Mesenchymal stem cell (in vitro differentiated cells and primary cell): Measurements from ENCODE around the gene TMEM143.
A peak's percentile ranks its signal among the peaks of the same experiment; 100 is the strongest.

Experiments used
- DNase-seq: peaks from one replicate; pipeline ENCODE4 v3.0.0-alpha.2; 2013
- H2AFZ ChIP-seq: one replicate; pipeline ENCODE4 v1.6.1; 2013; ENCODE audit warnings: low read depth, mild to moderate bottlenecking, control low read depth, inconsistent platforms, low read length, moderate library complexity
- H2AK5ac ChIP-seq: 2 replicates; pipeline ENCODE4 v1.6.1; 2013; ENCODE audit warnings: low read length, moderate library complexity, mild to moderate bottlenecking, inconsistent platforms; ENCODE audit not compliant: severe bottlenecking
- H2BK120ac ChIP-seq: one replicate; pipeline ENCODE4 v1.6.1; 2013; ENCODE audit warnings: low read depth, mild to moderate bottlenecking, inconsistent platforms, low read length, moderate library complexity
- H2BK12ac ChIP-seq, 2 experiments: one replicate each; pipeline ENCODE4 v1.6.1; 2013; ENCODE audit warnings: inconsistent platforms in 2 of 2, low read length in 2 of 2, mild to moderate bottlenecking in 2 of 2, moderate library complexity in 2 of 2, control low read depth in 1 of 2
- H2BK15ac ChIP-seq: one replicate; pipeline ENCODE4 v1.6.1; 2013; ENCODE audit warnings: mild to moderate bottlenecking, low read depth, inconsistent platforms; ENCODE audit not compliant: poor library complexity, severe bottlenecking
- H2BK5ac ChIP-seq: 2 replicates; pipeline ENCODE4 v1.6.1; 2013; ENCODE audit warnings: low read depth, mild to moderate bottlenecking, low read length, control low read depth, inconsistent platforms; ENCODE audit not compliant: poor library complexity, severe bottlenecking
- H3K14ac ChIP-seq, 2 experiments: one replicate each; pipeline ENCODE4 v1.6.1; 2013; ENCODE audit warnings: inconsistent platforms in 2 of 2, low read length in 2 of 2, control low read depth in 1 of 2, mild to moderate bottlenecking in 1 of 2, moderate library complexity in 1 of 2
- H3K18ac ChIP-seq, 2 experiments: one replicate each; pipeline ENCODE4 v1.6.1; 2013; ENCODE audit warnings: inconsistent platforms in 2 of 2, low read length in 2 of 2, control low read depth in 1 of 2, low read depth in 1 of 2, mild to moderate bottlenecking in 1 of 2
- H3K23ac ChIP-seq, 2 experiments: one replicate each; pipeline ENCODE4 v1.6.1; 2013; ENCODE audit warnings: inconsistent platforms in 2 of 2, low read length in 2 of 2, mild to moderate bottlenecking in 2 of 2, moderate library complexity in 2 of 2, control low read depth in 1 of 2
- H3K27ac ChIP-seq: 2 replicates; pipeline ENCODE4 v1.5.1; 2013; ENCODE audit warnings: mild to moderate bottlenecking, moderate library complexity, low read length, control low read depth, inconsistent platforms; ENCODE audit not compliant: poor library complexity, severe bottlenecking
- H3K27me3 ChIP-seq, 2 experiments: 2 replicates each; pipeline versions ENCODE4 v1.6.1 to v1.7.0; 2013; ENCODE audit warnings: low read length in 2 of 2, mild to moderate bottlenecking in 2 of 2, moderate library complexity in 2 of 2, control low read depth in 1 of 2, inconsistent platforms in 1 of 2; ENCODE audit not compliant: control insufficient read depth in 1 of 2, insufficient read depth in 1 of 2
- H3K36me3 ChIP-seq, 2 experiments: 2 replicates each; pipeline versions ENCODE4 v1.6.1 to v1.7.0; 2013; ENCODE audit warnings: low read length in 2 of 2, control low read depth in 1 of 2, inconsistent platforms in 1 of 2, low read depth in 1 of 2, mild to moderate bottlenecking in 1 of 2; ENCODE audit not compliant: insufficient read depth in 2 of 2, control insufficient read depth in 1 of 2
- H3K4ac ChIP-seq, 2 experiments: one replicate each; pipeline ENCODE4 v1.6.1; 2013; ENCODE audit warnings: inconsistent platforms in 2 of 2, low read length in 2 of 2, mild to moderate bottlenecking in 2 of 2, moderate library complexity in 2 of 2, control low read depth in 1 of 2, low read depth in 1 of 2
- H3K4me1 ChIP-seq: 2 replicates; pipeline ENCODE4 v1.6.1; 2013; ENCODE audit warnings: low read depth, low read length, control low read depth; ENCODE audit not compliant: control insufficient read depth, insufficient read depth
- H3K4me2 ChIP-seq: 2 replicates; pipeline ENCODE4 v1.6.1; 2013; ENCODE audit warnings: low read length, mild to moderate bottlenecking, inconsistent platforms; ENCODE audit not compliant: poor library complexity, severe bottlenecking
- H3K4me3 ChIP-seq, 2 experiments: 2 replicates each; pipeline versions ENCODE4 v1.5.1 to v1.7.0; 2013; ENCODE audit warnings: low read length in 2 of 2, mild to moderate bottlenecking in 2 of 2, control low read depth in 1 of 2, low read depth in 1 of 2; ENCODE audit not compliant: insufficient read depth in 1 of 2
- H3K79me1 ChIP-seq: replicated peaks from 2 replicates; pipeline ENCODE4 v1.6.1; 2013; ENCODE audit warnings: mild to moderate bottlenecking, control low read depth, low read length, inconsistent platforms; ENCODE audit not compliant: poor library complexity, severe bottlenecking
- H3K9ac ChIP-seq: 2 replicates; pipeline ENCODE4 v1.7.0; 2013; ENCODE audit warnings: mild to moderate bottlenecking, low read length, moderate library complexity
- H3K9me3 ChIP-seq: 2 replicates; pipeline ENCODE4 v1.7.0; 2013; ENCODE audit warnings: mild to moderate bottlenecking, low read length; ENCODE audit not compliant: control insufficient read depth
- H4K8ac ChIP-seq: one replicate; pipeline ENCODE4 v1.6.1; 2013; ENCODE audit warnings: inconsistent platforms, mild to moderate bottlenecking, low read length, moderate library complexity
- H4K91ac ChIP-seq: one replicate; pipeline ENCODE4 v1.6.1; 2013; ENCODE audit warnings: mild to moderate bottlenecking, low read length, inconsistent platforms
- WGBS: methylation state at CpG from one replicate; pipeline ENCODE4 v1.1.7; 2013; ENCODE audit warnings: mixed read lengths; 5-methylcytosine and 5-hydroxymethylcytosine counted together

TMEM143 gene

DNA sequence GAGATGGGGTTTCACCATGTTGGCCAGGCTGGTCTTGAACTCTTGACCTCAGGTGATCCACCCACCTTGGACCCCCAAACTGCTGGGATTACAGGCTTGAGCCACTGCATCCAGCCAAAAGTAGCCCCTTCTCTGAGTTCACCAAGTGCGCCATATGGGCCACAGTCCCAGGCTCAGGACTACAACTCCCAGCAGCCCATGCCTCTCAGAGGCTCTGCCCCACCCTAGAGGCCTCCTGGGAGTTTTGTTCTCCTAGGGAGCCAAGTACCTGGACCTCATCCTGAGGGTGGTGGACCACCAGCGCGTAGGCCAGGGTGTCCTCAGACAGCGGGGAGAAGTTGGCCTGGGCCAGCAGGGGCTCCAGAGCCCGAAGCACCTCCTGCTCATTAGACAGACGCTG, 18.8 kb downstream of the TMEM143 start:
- Histone ChIP-seq H3K9ac (no peak overlapping the region), H3K4me3 (no peak overlapping the region), H3K4me2 (no peak overlapping the region), H3K4ac (no peak overlapping the region), H3K14ac (no peak overlapping the region), H3K36me3 (peaks cover 3 to 10% of the 10 kb centered on the region in 2 experiments), H4K91ac (no peak overlapping the region), H3K23ac (no peak overlapping the region), H2BK120ac (no peak overlapping the region), H3K18ac (no peak overlapping the region), H2AFZ (no peak overlapping the region), H3K79me1 (no peaks in the 10 kb centered on the region), H4K8ac (no peak overlapping the region), H3K27me3 (no peaks in the 10 kb centered on the region), H2BK5ac (no peak overlapping the region), H3K27ac (no peak overlapping the region), H3K9me3 (no peaks in the 10 kb centered on the region), H2BK15ac (no peak overlapping the region), H2BK12ac (no peak overlapping the region), H3K4me1 (peaks cover 14% of the 10 kb centered on the region), H2AK5ac (no peak overlapping the region)
- DNase-seq = no peak
- 97% methylated on average over 6 of the region's 6 CpGs for WGBS

GRCh38 chr19:48342841-48343540, 20.7 kb downstream of the TMEM143 start:
- no peak overlapping the region for H2AFZ ChIP-seq
- H3K14ac ChIP-seq = no peak overlapping the region
- no peak overlapping the region for H2BK12ac ChIP-seq
- no peak overlapping the region for H2BK15ac ChIP-seq
- H3K27me3 ChIP-seq = no peaks in the 10 kb centered on the region
- no peak overlapping the region for H2AK5ac ChIP-seq
- H2BK5ac ChIP-seq = no peak overlapping the region
- DNase-seq = peak; percentile 73
- H4K91ac ChIP-seq = no peak overlapping the region
- 88% methylated on average over 23 of the region's 23 CpGs for WGBS
- H4K8ac ChIP-seq = no peak overlapping the region
- no peak overlapping the region for H3K18ac ChIP-seq
- no peak overlapping the region for H3K4me2 ChIP-seq
- H3K4me1 ChIP-seq = peaks cover 14% of the 10 kb centered on the region
- no peak overlapping the region for H3K23ac ChIP-seq
- H3K9ac ChIP-seq = no peak overlapping the region
- H3K79me1 ChIP-seq = no peaks in the 10 kb centered on the region
- no peak overlapping the region for H3K27ac ChIP-seq
- peaks cover 3 to 10% of the 10 kb centered on the region in 2 experiments for H3K36me3 ChIP-seq
- no peak overlapping the region for H3K4ac ChIP-seq
- no peaks in the 10 kb centered on the region for H3K9me3 ChIP-seq
- no peak overlapping the region for H3K4me3 ChIP-seq
- H2BK120ac ChIP-seq = no peak overlapping the region

DNA sequence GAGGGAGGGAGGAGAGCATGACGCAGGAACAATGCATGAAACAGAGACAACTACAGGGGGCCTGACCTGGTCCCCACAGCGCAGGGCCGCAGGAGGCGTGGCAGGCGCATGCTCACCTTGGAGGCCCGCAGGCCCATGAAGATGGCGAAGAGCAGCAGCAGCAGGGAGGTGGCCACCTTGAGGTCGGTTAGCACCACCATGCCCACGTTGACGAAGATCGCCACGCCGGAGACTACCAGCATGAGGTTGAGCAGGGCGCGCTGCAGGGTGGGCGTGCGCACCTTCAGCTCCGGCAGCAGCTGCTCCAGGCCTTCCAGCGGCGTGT, 21.4 kb downstream of the TMEM143 start:
- no peak for DNase-seq
- Histone ChIP-seq H2BK5ac (no peak overlapping the region), H3K18ac (no peak overlapping the region), H3K23ac (no peak overlapping the region), H3K9ac (no peak overlapping the region), H2AK5ac (no peak overlapping the region), H3K79me1 (no peaks in the 10 kb centered on the region), H3K4me1 (peaks cover 14% of the 10 kb centered on the region), H3K27ac (no peak overlapping the region), H3K4me2 (no peak overlapping the region), H3K4ac (no peak overlapping the region), H3K9me3 (no peaks in the 10 kb centered on the region), H4K91ac (peak overlapping the region; percentile 0), H2BK15ac (no peak overlapping the region), H2BK12ac (no peak overlapping the region), H3K14ac (no peak overlapping the region), H4K8ac (no peak overlapping the region), H3K36me3 (peaks cover 3 to 10% of the 10 kb centered on the region in 2 experiments), H2BK120ac (no peak overlapping the region), H3K27me3 (no peaks in the 10 kb centered on the region), H2AFZ (no peak overlapping the region), H3K4me3 (no peak overlapping the region)
- WGBS = 92% methylated on average over 20 of the region's 20 CpGs

GRCh38 chr19:48341515-48342413, 22.0 kb downstream of the TMEM143 start:
- Histone ChIP-seq H2AK5ac (no peak overlapping the region), H3K4me2 (no peak overlapping the region), H2AFZ (no peak overlapping the region), H2BK12ac (no peak overlapping the region), H2BK15ac (no peak overlapping the region), H3K9me3 (no peaks in the 10 kb centered on the region), H3K27ac (no peak overlapping the region), H4K8ac (no peak overlapping the region), H2BK5ac (no peak overlapping the region), H3K4ac (no peak overlapping the region), H3K79me1 (no peaks in the 10 kb centered on the region), H3K4me1 (peaks cover 14% of the 10 kb centered on the region), H3K4me3 (no peak overlapping the region), H3K18ac (no peak overlapping the region), H3K9ac (no peak overlapping the region), H3K14ac (no peak overlapping the region), H3K27me3 (no peaks in the 10 kb centered on the region), H4K91ac (no peak overlapping the region), H3K23ac (no peak overlapping the region), H3K36me3 (peaks cover 3 to 10% of the 10 kb centered on the region in 2 experiments), H2BK120ac (no peak overlapping the region)
- DNase-seq = no peak
- 96% methylated on average over 10 of the region's 10 CpGs for WGBS
